Epithelial cell of proximal tubule (primary cell): ENCODE data around the gene TP53BP2. TPM values are rescaled to one million over a fixed set of nuclear protein-coding genes. Genes with fewer than 3 reads are reported as not detected.

ENCODE experiments used
- DNase-seq: peaks from one replicate; pipeline ENCODE4 v3.0.0-alpha.2; 2011; ENCODE audit warnings: low read depth
- H3K4me3 ChIP-seq: 2 replicates; pipeline ENCODE4 v1.5.1; 2011; ENCODE audit warnings: low read depth, mild to moderate bottlenecking, low read length
- total RNA-seq: library from RNA; depleted of rRNA; stranded (reverse); fragments of >200 nt; gene quantifications from 2 replicates; pipeline ENCODE4 v1.2.3, GENCODE V29; 2015
- TF ChIP-seq, protein P1 (sequence below): conservative IDR thresholded peaks from 2 replicates; pipeline ENCODE4 v1.5.1; 2012; ENCODE audit warnings: low read depth, mild to moderate bottlenecking, low read length

Gene TP53BP2
- total RNA-seq, 1 donor from 2014 or later: 102 TPM

DNA sequence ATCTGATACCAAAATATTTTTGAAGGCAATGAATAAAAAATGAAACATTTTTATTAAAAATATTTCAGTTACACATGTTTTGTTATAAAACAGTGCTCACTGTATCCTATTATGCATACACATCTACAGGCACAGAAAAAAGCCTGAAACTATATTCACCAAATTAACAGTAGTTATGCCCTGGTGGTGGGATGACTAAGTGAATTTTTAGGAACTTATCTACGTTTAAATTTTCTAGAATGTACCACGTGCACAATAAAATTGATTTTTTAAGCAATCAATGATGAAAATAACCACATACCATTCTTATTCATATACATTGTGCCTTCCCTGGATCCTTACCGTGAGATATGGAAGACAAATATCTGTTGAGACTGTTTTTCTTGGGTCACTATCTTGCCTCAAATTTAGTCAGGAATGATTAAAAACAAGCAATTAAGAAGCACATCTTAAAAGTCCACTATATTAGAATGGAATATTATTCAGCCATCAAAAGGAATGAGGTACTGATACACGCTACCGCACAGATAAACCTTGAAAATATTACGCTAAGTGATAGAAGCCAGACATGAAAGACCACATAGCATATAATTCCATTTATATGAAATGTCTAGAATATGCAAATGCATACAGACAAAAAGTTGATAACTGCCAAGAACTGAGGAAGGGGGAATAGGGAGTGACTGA lies 17.4 kb downstream of the TP53BP2 start:
- TF ChIP-seq, protein P1, sequence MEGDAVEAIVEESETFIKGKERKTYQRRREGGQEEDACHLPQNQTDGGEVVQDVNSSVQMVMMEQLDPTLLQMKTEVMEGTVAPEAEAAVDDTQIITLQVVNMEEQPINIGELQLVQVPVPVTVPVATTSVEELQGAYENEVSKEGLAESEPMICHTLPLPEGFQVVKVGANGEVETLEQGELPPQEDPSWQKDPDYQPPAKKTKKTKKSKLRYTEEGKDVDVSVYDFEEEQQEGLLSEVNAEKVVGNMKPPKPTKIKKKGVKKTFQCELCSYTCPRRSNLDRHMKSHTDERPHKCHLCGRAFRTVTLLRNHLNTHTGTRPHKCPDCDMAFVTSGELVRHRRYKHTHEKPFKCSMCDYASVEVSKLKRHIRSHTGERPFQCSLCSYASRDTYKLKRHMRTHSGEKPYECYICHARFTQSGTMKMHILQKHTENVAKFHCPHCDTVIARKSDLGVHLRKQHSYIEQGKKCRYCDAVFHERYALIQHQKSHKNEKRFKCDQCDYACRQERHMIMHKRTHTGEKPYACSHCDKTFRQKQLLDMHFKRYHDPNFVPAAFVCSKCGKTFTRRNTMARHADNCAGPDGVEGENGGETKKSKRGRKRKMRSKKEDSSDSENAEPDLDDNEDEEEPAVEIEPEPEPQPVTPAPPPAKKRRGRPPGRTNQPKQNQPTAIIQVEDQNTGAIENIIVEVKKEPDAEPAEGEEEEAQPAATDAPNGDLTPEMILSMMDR: no peak
- no peak overlapping the region for H3K4me3 ChIP-seq
- no peak for DNase-seq

DNA sequence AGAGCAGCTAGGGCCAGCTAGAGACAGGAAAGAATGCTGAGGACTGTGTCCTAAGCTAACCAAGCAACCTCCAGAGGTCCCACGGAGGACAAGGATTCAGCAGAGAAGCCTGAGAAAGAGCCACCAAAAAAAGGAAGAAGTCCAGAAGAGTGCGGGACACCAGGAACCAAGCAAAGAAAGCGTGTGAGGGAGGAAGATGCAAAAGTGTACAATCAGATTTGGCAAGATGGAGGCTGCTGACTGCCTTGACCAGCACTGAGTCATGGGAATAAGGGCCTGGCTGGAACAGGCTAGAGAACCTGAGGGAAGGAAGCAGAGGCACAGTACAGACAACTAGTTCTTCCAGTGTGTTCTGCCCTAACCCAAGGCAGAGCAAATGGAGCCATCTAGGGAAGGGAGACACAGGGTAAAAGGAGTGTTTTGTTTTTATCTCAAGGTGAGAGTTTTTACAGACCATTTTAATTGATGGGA lies 18.5 kb downstream of the TP53BP2 start:
- H3K4me3 ChIP-seq: no peak overlapping the region
- TF ChIP-seq, protein P1: no peak
- DNase-seq: no peak

DNA sequence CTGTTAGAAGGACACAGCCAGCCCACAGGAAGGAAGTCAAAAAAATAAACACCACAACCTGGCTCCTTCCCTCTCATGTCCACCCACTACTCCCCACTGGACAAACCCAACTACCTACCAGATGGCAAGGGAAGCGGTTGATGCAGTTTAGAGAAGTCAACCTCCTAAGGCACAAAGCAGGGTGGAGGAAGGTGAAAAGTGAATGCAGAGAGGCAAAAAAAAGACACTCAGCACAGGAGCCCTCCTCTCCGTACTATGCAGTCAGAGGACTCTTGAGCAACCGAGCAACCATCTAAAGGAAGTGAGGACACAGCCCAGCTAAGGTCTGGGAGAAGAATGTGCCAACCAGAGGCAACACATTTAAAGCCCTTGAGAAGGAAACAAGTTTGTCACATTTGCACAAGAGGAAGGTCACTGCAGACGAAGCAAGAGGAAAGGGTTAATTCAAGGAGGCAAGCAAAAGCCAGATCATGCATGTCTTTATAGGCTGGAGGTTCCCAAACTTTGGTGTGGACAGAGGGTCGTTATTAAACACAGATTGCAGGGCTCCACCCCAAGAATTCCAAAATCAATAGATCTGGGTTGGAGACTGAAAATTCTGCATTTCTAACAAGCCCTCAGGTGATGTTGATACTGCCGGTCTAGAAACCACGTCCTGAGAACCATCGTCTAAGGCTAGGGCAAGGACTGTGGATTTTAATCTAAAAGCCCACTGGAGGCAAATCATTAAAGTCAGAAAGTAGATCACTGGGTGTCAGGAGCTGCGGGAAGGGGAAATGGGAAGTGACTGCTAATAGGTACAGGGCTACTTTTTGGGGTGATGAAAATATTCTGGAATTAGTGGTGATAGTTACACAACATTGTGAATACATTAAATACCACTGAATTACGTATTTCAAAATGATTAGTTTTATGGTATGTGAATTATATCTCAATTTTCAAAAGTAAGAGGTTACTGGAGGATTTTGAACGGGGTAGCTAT lies 19.7 kb downstream of the TP53BP2 start:
- TF ChIP-seq, protein P1: no peak
- DNase-seq: no peak

DNA sequence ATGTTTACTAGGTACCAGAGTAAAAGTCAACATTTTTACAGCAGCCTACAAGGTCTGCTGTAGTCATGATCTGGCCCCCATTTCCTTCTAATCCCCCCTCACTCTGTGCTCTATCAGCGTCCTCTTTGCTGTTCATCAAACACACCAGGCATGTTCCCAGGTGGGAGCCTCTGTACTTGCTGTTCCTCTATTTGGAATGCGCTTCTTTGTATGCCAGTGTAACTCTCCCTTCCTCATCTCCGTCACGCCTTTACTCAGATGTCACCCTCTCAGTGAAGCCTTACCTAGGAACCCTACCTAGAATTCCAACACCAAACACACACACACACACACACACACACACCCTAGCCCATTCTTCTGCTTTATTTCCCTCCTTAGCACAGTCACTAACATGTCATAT lies 21.0 kb downstream of the TP53BP2 start:
- TF ChIP-seq, protein P1: no peak
- no peak overlapping the region for H3K4me3 ChIP-seq
- DNase-seq: no peak

More for the DNA sequence above, 19.7 kb downstream of the TP53BP2 start:
- no peak overlapping the region for H3K4me3 ChIP-seq

DNA sequence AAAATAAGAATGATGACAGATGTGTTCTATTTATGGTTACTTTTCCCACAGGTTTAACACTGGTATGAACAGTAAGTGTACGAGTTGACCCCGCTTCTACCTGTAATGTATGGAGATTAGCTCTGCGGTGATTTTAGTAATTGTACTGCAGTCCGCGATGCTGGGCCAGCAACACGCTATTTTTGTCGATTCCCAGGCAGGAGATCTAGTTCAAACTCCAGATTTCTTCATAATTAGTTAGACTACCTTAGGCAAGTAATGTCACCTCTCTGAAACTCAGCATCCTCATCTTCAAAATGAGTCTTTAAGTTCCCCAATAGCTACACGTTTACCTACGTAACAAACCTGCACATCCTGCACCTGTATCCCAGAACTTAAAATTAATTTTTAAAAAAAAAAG lies 21.5 kb downstream of the TP53BP2 start:
- H3K4me3 ChIP-seq: no peak overlapping the region
- no peak for DNase-seq
- TF ChIP-seq, protein P1: no peak

DNA sequence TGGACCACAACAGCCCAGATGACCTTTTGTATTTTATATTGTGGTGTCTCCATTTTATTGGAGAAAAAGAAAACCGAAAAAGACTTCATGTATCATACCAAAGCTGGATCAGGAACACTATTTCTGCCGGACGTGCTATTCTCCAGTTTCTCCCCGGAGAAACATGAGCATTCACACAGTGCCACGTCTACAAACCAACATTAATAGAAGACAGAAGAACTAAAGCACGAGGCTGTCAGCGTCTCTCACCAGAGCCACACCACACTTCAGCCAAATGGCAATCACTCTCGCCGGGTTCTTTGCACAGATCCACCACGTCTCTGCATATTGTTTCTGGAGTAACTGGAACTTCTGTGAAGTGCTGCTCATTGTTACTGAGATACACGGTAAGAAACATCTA lies 24.8 kb downstream of the TP53BP2 start:
- no peak overlapping the region for H3K4me3 ChIP-seq
- no peak for DNase-seq
- TF ChIP-seq, protein P1: no peak
